ENCODE results near the gene P3H2.

The P3H2 gene

GRCh38 chr3:190064659-190065058 is 56.0 kb downstream of the P3H2 start:
- no peak overlapping the region for H3K4me2 ChIP-seq
- H2AFZ ChIP-seq (ENCODE audit: low read depth): no peak overlapping the region
- H3K9ac ChIP-seq: no peak overlapping the region
- H3K27ac ChIP-seq: no peak overlapping the region
- H3K4me1 ChIP-seq (ENCODE audit: low read depth, poor library complexity, severe bottlenecking): no peaks in the 10 kb centered on the region
- TF ChIP-seq, protein P1, sequence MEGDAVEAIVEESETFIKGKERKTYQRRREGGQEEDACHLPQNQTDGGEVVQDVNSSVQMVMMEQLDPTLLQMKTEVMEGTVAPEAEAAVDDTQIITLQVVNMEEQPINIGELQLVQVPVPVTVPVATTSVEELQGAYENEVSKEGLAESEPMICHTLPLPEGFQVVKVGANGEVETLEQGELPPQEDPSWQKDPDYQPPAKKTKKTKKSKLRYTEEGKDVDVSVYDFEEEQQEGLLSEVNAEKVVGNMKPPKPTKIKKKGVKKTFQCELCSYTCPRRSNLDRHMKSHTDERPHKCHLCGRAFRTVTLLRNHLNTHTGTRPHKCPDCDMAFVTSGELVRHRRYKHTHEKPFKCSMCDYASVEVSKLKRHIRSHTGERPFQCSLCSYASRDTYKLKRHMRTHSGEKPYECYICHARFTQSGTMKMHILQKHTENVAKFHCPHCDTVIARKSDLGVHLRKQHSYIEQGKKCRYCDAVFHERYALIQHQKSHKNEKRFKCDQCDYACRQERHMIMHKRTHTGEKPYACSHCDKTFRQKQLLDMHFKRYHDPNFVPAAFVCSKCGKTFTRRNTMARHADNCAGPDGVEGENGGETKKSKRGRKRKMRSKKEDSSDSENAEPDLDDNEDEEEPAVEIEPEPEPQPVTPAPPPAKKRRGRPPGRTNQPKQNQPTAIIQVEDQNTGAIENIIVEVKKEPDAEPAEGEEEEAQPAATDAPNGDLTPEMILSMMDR (conservative IDR thresholded peaks at IDR 0.05; ENCODE audit: low read depth, low read length): no peak
- no peaks in the 10 kb centered on the region for H3K27me3 ChIP-seq (ENCODE audit: insufficient read depth, low read depth)
- H4K20me1 ChIP-seq (ENCODE audit: insufficient read depth): no peaks in the 10 kb centered on the region
- no peaks in the 10 kb centered on the region for H3K79me2 ChIP-seq (ENCODE audit: insufficient read depth, low read depth)
- H3K4me3 ChIP-seq (IDR thresholded peaks at IDR 0.05; ENCODE audit: insufficient read depth, low read depth, low read length): no peak overlapping the region
- H3K36me3 ChIP-seq (ENCODE audit: insufficient read depth): no peaks in the 10 kb centered on the region

DNA sequence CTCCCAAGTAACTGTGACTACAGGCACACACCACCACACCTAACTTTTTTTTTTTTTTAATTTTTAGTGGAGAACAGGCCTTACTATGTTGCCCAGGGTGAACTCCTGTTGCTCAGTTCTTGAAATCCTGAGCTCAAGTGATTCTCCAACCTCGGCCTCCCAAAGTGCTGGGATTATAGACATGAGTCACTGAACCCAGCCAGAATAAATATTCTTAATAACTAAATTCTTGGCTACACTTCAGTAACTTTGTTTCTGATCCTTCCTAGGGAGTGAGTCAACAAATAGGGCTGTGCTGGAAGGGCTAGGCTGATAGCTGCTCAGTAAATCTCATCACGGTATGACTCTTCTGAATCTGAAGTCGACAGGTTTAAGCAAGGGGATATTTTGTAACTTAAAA is 56.6 kb downstream of the P3H2 start:
- no peaks in the 10 kb centered on the region for H3K79me2 ChIP-seq (ENCODE audit: insufficient read depth, low read depth)
- H3K27me3 ChIP-seq (ENCODE audit: insufficient read depth, low read depth): no peaks in the 10 kb centered on the region
- no peak overlapping the region for H3K4me2 ChIP-seq
- H4K20me1 ChIP-seq (ENCODE audit: insufficient read depth): no peaks in the 10 kb centered on the region
- TF ChIP-seq, protein P1 (conservative IDR thresholded peaks at IDR 0.05; ENCODE audit: low read depth, low read length): no peak
- H3K9ac ChIP-seq: no peak overlapping the region
- no peaks in the 10 kb centered on the region for H3K4me1 ChIP-seq (ENCODE audit: low read depth, poor library complexity, severe bottlenecking)
- H3K36me3 ChIP-seq (ENCODE audit: insufficient read depth): no peaks in the 10 kb centered on the region
- no peak overlapping the region for H3K4me3 ChIP-seq (IDR thresholded peaks at IDR 0.05; ENCODE audit: insufficient read depth, low read depth, low read length)
- no peak overlapping the region for H2AFZ ChIP-seq (ENCODE audit: low read depth)
- H3K27ac ChIP-seq: no peak overlapping the region

GRCh38 chr3:190063490-190063889 is 57.2 kb downstream of the P3H2 start:
- Histone ChIP-seq H3K27ac (no peak overlapping the region), H3K79me2 (ENCODE audit: insufficient read depth, low read depth) (no peaks in the 10 kb centered on the region), H4K20me1 (ENCODE audit: insufficient read depth) (no peaks in the 10 kb centered on the region), H3K36me3 (ENCODE audit: insufficient read depth) (no peaks in the 10 kb centered on the region), H3K4me1 (ENCODE audit: low read depth, poor library complexity, severe bottlenecking) (no peaks in the 10 kb centered on the region), H2AFZ (ENCODE audit: low read depth) (no peak overlapping the region), H3K9ac (no peak overlapping the region), H3K27me3 (ENCODE audit: insufficient read depth, low read depth) (no peaks in the 10 kb centered on the region), H3K4me3 (IDR thresholded peaks at IDR 0.05; ENCODE audit: insufficient read depth, low read depth, low read length) (no peak overlapping the region), H3K4me2 (no peak overlapping the region)
- TF ChIP-seq, protein P1 (conservative IDR thresholded peaks at IDR 0.05; ENCODE audit: low read depth, low read length): no peak

DNA sequence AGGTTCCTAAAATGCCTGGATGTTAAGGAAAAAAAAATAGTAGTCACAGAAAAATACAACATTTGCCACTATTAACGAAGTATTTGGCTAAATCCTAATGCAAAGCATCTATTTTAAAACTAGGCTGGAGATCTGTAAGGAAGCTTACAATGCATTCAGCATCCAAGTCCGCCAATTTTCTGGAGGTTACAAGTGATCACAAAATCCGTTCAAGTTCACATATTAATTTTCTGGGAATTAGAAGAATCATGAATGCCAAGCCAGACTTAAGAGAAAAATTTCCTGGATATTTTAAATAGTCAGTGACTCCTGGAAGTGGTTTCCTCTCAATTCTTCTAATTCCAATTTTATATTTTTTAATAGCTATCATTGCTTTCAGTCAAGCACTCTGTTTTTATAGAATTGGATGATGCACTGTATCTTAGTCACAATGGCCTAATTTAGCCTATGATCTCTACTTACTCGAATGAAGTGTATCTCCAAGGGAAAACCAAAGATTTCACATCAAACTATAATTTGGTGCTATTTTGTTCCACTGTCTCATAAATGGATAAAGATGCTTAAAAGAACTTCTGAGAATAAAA is 60.4 kb downstream of the P3H2 start:
- no peak overlapping the region for H3K27ac ChIP-seq
- no peaks in the 10 kb centered on the region for H3K4me1 ChIP-seq (ENCODE audit: low read depth, poor library complexity, severe bottlenecking)
- no peak overlapping the region for H3K9ac ChIP-seq
- no peaks in the 10 kb centered on the region for H4K20me1 ChIP-seq (ENCODE audit: insufficient read depth)
- no peaks in the 10 kb centered on the region for H3K79me2 ChIP-seq (ENCODE audit: insufficient read depth, low read depth)
- no peak overlapping the region for H3K4me2 ChIP-seq
- no peaks in the 10 kb centered on the region for H3K36me3 ChIP-seq (ENCODE audit: insufficient read depth)
- TF ChIP-seq, protein P1 (conservative IDR thresholded peaks at IDR 0.05; ENCODE audit: low read depth, low read length): no peak
- no peaks in the 10 kb centered on the region for H3K27me3 ChIP-seq (ENCODE audit: insufficient read depth, low read depth)
- H3K4me3 ChIP-seq (IDR thresholded peaks at IDR 0.05; ENCODE audit: insufficient read depth, low read depth, low read length): no peak overlapping the region
- no peak overlapping the region for H2AFZ ChIP-seq (ENCODE audit: low read depth)

Data from KMS-11 (cell line).